Ascending aorta (tissue), 2 donors: ENCODE data around the gene MEAK7. TPM values are rescaled to one million over a fixed set of nuclear protein-coding genes. Genes with fewer than 3 reads are reported as not detected.

Experiments used
- DNase-seq, 2 donors: peaks; one replicate each; pipeline ENCODE4 v3.0.0-alpha.2; 2019; ENCODE audit warnings: low spot score in 2 of 2
- H3K27ac ChIP-seq, 2 donors: fragments of 200-600 bp; sonication (generic); one replicate each; pipeline ENCODE4 v1.5.1; 2016 to 2017; ENCODE audit warnings: mild to moderate bottlenecking in 1 of 2
- H3K27me3 ChIP-seq: fragments of 200-600 bp; sonication (generic); one replicate; pipeline ENCODE4 v1.5.1; 2017
- H3K36me3 ChIP-seq, 2 donors: fragments of 200-600 bp; sonication (generic); one replicate each; pipeline ENCODE4 v1.5.1; 2016
- H3K4me1 ChIP-seq, 2 donors: fragments of 200-600 bp; sonication (generic); one replicate each; pipeline ENCODE4 v1.5.1; 2016 to 2017; ENCODE audit warnings: mild to moderate bottlenecking in 1 of 2
- H3K4me3 ChIP-seq, 2 donors: fragments of 200-600 bp; sonication (generic); one replicate each; pipeline ENCODE4 v1.5.1; 2016 to 2017; ENCODE audit warnings: mild to moderate bottlenecking in 1 of 2
- H3K9me3 ChIP-seq, 2 donors: fragments of 200-600 bp; sonication (generic); one replicate each; pipeline ENCODE4 v1.5.1; 2016
- CTCF ChIP-seq, 3 experiments: fragments of 200-600 bp in 2 of 3; fragments of 450-650 bp in 1 of 3; sonication (generic) in 2 of 3; IDR thresholded peaks; one replicate each; pipeline ENCODE4 v1.5.1; 2016 to 2019; ENCODE audit warnings: antibody characterized with exemption in 3 of 3, mild to moderate bottlenecking in 1 of 3, moderate library complexity in 1 of 3
- intact Hi-C: fragments of 100-400 bp; cut with DNase I; formaldehyde crosslinking; loops from one replicate; pipeline ENCODE4 v1.15.1; 2023
- total RNA-seq: library from RNA; depleted of rRNA; stranded (reverse); fragments of >200 nt; gene quantifications from one replicate; pipeline ENCODE4 v1.1.0, GENCODE V29; 2016

MEAK7 gene
- 5.4 TPM for total RNA-seq

GRCh38 chr16:84504420-84505248 lies at the start of gene MEAK7:
MEAK7 (minus strand) TSS chr16:84504659; CDS start chr16:84498086, 6,573 bp downstream.
- H3K4me3 ChIP-seq = peak within 1 kb of the TSS; percentile 75 to 78
- intact Hi-C loops = loop anchor here (1.0 to 10.0 kb wide), 3 partner anchors 22 to 390 kb away; partner anchors contain the start of genes COTL1 and MBTPS1
- peak; percentile 97 to 99 for DNase-seq
- peaks cover 0 to 12% of the 10 kb centered on the region in 2 donors for H3K36me3 ChIP-seq
- peak within 1 kb of the TSS; percentile 83 to 92 for H3K27ac ChIP-seq
- TF ChIP-seq CTCF (IDR thresholded peaks at IDR 0.05) = peak in 2 of 3 experiments; percentile 5 to 18
- H3K9me3 ChIP-seq = no peaks in the 10 kb centered on the region
- no peaks in the 10 kb centered on the region for H3K27me3 ChIP-seq
- H3K4me1 ChIP-seq = peaks cover 0 to 7% of the 10 kb centered on the region in 2 donors

- DNase-seq = no peak
- intact Hi-C loops = no loop called here
- H3K36me3 ChIP-seq = no peaks in the 10 kb centered on the region
These were observed 49.5 kb upstream of the MEAK7 start for GRCh38 chr16:84553873-84554399.

GRCh38 chr16:84552135-84552534 lies 47.7 kb upstream of the MEAK7 start:
- no peak overlapping the region for H3K27ac ChIP-seq
- H3K4me3 ChIP-seq = no peak overlapping the region
- intact Hi-C loops = no loop called here
- no peak for TF ChIP-seq CTCF (IDR thresholded peaks at IDR 0.05)
- H3K27me3 ChIP-seq = no peaks in the 10 kb centered on the region
- H3K9me3 ChIP-seq = no peaks in the 10 kb centered on the region
- no peaks in the 10 kb centered on the region for H3K4me1 ChIP-seq
- DNase-seq = no peak
- no peaks in the 10 kb centered on the region for H3K36me3 ChIP-seq

More at GRCh38 chr16:84553873-84554399, 49.5 kb upstream of the MEAK7 start:
- Histone ChIP-seq H3K9me3 (no peaks in the 10 kb centered on the region), H3K4me3 (no peak overlapping the region), H3K4me1 (no peaks in the 10 kb centered on the region), H3K27me3 (no peaks in the 10 kb centered on the region), H3K27ac (no peak overlapping the region)
- TF ChIP-seq CTCF (IDR thresholded peaks at IDR 0.05) = no peak

GRCh38 chr16:84550096-84550495 lies 45.6 kb upstream of the MEAK7 start:
- no peak for DNase-seq
- Histone ChIP-seq H3K27me3 (no peaks in the 10 kb centered on the region), H3K36me3 (no peaks in the 10 kb centered on the region), H3K4me1 (no peaks in the 10 kb centered on the region), H3K27ac (no peak overlapping the region), H3K4me3 (no peak overlapping the region), H3K9me3 (no peaks in the 10 kb centered on the region)
- no peak for TF ChIP-seq CTCF (IDR thresholded peaks at IDR 0.05)
- intact Hi-C loops = no loop called here

- no peak for TF ChIP-seq CTCF (IDR thresholded peaks at IDR 0.05)
- intact Hi-C loops = no loop called here
- Histone ChIP-seq H3K4me1 (no peaks in the 10 kb centered on the region), H3K4me3 (no peak overlapping the region), H3K9me3 (no peaks in the 10 kb centered on the region), H3K27ac (no peak overlapping the region), H3K36me3 (no peaks in the 10 kb centered on the region), H3K27me3 (no peaks in the 10 kb centered on the region)
- no peak for DNase-seq
These were observed 44.7 kb upstream of the MEAK7 start for GRCh38 chr16:84548971-84549844.
